Central memory CD8-positive, alpha-beta T cell (primary cell): ENCODE measurements around the gene C1orf141.
A peak's percentile ranks its signal among the peaks of the same experiment; 100 is the strongest.
"Not testable (repeated sequence)": the region's sequence is repeated elsewhere in the genome, so short reads cannot be mapped to it uniquely, and the experiment has no call there.

ENCODE experiments used
- ATAC-seq: fragments of 150-1000 bp; cut with Tn5 transposase; replicated peaks from 2 replicates; pipeline ENCODE4 v1.10.0; 2022; ENCODE audit warnings: mild to moderate bottlenecking, moderate FRiP score, moderate number of reproducible peaks; ENCODE audit not compliant: poor library complexity, severe bottlenecking; ENCODE audit errors: extremely low read depth
- DNase-seq, 2 donors: peaks; one replicate each; pipeline ENCODE4 v3.0.0; 2021; ENCODE audit warnings: low spot score in 2 of 2
- H3K27ac Mint-ChIP-seq: one replicate; pipeline ENCODE4 v1.8.0; 2022; ENCODE audit warnings: low read depth, mild to moderate bottlenecking, moderate library complexity, mixed read lengths
- H3K27me3 Mint-ChIP-seq: one replicate; pipeline ENCODE4 v1.8.0; 2022; ENCODE audit warnings: mixed read lengths
- H3K36me3 Mint-ChIP-seq: one replicate; pipeline ENCODE4 v1.8.0; 2022; ENCODE audit warnings: mild to moderate bottlenecking, moderate library complexity, mixed read lengths; ENCODE audit not compliant: insufficient read depth
- H3K4me1 Mint-ChIP-seq: one replicate; pipeline ENCODE4 v1.8.0; 2022; ENCODE audit warnings: mixed read lengths
- H3K4me3 Mint-ChIP-seq: one replicate; pipeline ENCODE4 v1.8.0; 2022; ENCODE audit warnings: mild to moderate bottlenecking, moderate library complexity, mixed read lengths
- H3K9me3 Mint-ChIP-seq: one replicate; pipeline ENCODE4 v1.8.0; 2022; ENCODE audit warnings: mixed read lengths

Gene C1orf141

DNA sequence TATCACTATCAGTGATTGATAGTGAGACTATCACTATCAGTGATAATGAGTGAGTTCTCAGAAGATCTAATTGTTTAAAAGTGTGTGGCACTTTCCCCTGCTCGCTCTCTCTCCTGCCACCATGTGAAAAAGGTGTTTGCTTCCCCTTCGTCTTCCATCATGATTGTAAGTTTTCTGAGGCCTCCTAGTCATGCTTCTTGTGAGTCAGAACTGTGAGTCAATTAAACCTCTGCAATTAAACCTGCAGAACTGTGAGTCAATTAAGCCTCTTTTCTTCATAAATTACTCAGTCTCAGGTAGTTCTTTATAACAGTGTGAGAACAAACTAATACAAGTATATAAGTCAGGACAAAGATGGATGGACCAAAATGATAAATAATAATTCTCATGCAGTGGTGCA is 24.5 kb upstream of the C1orf141 start:
- H3K36me3 Mint-ChIP-seq = peaks cover 2% of the 10 kb centered on the region
- no peaks in the 10 kb centered on the region for H3K9me3 Mint-ChIP-seq
- no peak overlapping the region for H3K4me3 Mint-ChIP-seq
- ATAC-seq (no peak), DNase-seq (no peak)
- no peak overlapping the region for H3K27ac Mint-ChIP-seq
- H3K4me1 Mint-ChIP-seq = peaks cover 5% of the 10 kb centered on the region
- H3K27me3 Mint-ChIP-seq = peaks cover 34% of the 10 kb centered on the region

DNA sequence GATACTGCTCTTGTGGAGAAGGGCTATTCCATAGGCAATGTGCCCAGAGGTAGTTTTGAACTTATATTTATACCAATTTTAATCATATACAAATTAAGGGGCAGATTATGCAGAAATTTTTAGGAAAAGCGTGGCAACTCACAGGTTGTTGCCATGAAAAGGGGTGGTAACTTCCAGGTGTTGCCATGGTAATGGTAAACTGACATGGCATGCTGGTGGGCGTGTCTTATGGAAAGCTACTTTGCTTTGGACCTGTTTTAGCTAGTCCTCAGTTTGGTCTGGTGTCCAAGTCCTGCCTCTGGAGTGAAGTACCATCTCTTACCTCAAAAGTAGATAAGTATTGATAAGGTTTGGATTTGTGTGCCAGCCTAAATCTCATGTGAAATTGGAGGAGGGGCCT is 23.6 kb upstream of the C1orf141 start:
- Mint-ChIP-seq H3K27ac (no peak overlapping the region), H3K9me3 (no peaks in the 10 kb centered on the region), H3K27me3 (peaks cover 42% of the 10 kb centered on the region), H3K4me3 (no peak overlapping the region), H3K4me1 (peaks cover 5% of the 10 kb centered on the region), H3K36me3 (peaks cover 2% of the 10 kb centered on the region)
- DNase-seq = no peak
- no peak for ATAC-seq

DNA sequence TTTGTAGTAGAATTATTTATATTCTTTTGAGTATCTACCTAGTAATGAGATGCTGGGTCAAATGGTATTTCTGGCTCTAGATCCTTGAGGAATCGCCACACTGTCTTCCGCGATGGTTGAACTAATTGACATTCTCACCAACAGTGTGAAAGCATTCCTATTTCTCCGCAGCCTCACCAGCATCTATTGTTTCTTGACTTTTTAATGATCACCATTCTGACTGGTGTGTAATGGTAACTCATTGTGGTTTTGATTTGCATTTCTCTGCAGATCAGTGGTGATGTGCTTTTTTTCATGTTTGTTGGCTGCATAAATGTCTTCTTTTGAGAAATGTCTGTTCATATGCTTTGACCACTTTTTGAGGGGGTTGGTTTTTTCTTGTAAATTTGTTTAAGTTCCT is 16.2 kb upstream of the C1orf141 start:
- Mint-ChIP-seq H3K27me3 (peaks cover 53% of the 10 kb centered on the region), H3K4me1 (peaks cover 10% of the 10 kb centered on the region), H3K9me3 (no peaks in the 10 kb centered on the region), H3K27ac (no peak overlapping the region), H3K36me3 (peaks cover 2% of the 10 kb centered on the region), H3K4me3 (no peak overlapping the region)
- no peak for DNase-seq
- no peak for ATAC-seq

DNA sequence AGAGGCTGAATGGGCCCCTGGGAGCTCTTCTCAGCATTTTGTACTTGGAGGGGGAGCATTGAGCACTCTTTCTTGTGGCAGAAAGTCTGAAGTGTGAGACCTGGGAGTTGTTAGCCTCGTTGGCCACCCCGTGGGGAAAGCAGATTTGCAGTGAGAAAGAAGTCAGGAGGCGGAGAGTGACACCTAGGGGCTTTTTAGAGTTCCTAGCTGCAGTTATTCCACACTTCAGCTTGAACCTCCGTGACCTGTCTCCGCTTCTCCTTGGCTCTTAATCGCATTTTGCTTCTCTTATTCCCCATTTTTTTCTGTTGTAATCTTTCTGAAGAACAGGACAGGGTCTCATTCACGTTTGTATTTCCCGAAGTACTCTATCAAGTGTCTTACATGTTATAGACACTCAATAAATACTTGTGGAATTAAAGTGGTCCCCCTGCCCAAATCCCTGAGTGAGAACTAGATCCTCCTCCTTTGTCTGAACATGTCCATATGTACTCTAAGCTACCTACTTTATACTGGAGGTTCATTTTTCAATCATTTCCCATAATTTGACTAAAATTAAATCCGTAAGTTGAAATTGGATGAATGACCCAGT is 14.5 kb upstream of the C1orf141 start:
- peak; percentile 22 to 28 for DNase-seq
- ATAC-seq = peak; percentile 70
- Mint-ChIP-seq H3K9me3 (no peaks in the 10 kb centered on the region), H3K4me1 (peaks cover 16% of the 10 kb centered on the region), H3K4me3 (no peak overlapping the region), H3K27me3 (peaks cover 36% of the 10 kb centered on the region), H3K27ac (no peak overlapping the region), H3K36me3 (peaks cover 2% of the 10 kb centered on the region)

DNA sequence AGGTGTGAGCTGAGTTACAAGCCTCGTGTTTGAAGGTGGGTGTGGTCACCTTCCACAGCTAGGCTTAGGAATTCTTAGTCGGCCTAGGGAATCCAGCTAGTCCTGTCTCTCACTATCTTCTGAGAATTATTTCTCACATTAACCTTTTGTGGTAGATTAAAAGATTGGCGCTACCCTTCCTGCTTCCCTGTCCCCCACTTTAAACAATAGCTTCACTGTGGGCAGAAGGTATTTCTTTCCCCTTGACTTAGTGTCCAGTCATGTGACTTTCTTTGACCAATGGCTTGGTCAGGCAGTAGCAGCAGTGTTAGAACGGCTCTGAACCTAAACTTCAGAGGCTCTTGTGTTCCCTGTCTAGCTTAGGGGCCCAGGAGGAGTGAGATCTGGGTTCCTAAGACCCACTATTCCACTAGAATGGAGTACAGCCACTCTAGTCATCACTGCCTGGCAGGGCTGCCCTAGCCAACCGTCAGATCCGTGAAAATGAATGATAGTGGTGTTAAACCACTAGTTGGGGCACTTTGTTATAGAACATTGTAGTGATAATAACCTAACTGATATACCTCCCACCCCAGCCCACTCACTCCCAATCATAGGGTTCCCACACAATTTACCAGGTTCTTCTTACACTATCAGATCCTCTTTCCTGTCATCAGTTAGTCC is 13.9 kb upstream of the C1orf141 start:
- DNase-seq (no peak), ATAC-seq (peak; percentile 14)
- no peak overlapping the region for H3K4me3 Mint-ChIP-seq
- peaks cover 2% of the 10 kb centered on the region for H3K36me3 Mint-ChIP-seq
- peaks cover 22% of the 10 kb centered on the region for H3K4me1 Mint-ChIP-seq
- no peak overlapping the region for H3K27ac Mint-ChIP-seq
- H3K9me3 Mint-ChIP-seq = no peaks in the 10 kb centered on the region
- H3K27me3 Mint-ChIP-seq = peaks cover 30% of the 10 kb centered on the region

DNA sequence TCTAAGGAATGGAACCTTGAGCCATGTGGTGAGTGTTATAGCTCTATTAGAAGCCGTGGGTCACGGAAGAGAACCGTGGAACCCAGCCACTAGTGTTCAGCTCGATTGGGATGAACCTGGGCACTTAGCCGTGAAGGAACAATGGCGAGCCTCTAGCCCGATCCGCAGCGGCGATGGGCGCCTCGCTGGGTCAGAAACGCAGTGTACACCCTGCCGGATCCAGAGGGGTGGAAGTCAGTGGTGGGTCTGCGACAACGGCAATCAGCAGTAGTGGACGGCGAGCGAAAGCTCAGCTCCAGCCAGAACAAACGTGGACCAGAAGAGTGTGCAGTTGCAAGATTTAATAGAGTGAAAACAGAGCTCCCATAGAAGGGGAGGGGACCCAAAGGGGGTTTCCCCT is 13.2 kb upstream of the C1orf141 start:
- not testable (repeated sequence) for H3K27ac Mint-ChIP-seq, H3K9me3 Mint-ChIP-seq, DNase-seq, ATAC-seq, H3K36me3 Mint-ChIP-seq, H3K4me3 Mint-ChIP-seq
- peaks cover 23% of the 10 kb centered on the region for H3K27me3 Mint-ChIP-seq
- peaks cover 28% of the 10 kb centered on the region for H3K4me1 Mint-ChIP-seq

DNA sequence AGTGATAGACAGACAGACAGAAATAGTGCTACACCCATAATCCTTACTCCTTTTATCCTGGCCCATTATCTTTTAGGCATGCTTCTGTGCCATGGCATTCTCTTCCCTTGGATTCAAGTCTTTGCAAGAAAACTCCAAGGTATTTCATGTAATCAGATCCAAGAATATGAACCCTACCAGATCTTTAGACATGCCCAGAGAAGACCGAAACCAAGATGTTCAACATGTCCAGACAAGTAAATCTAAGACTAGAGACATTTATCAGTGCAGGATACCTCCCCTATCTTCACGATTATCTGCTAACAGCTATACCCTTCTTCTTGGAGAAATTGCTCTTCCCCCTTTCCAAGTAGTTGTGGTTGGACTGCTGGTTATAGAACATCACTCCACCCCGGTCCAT is 11.8 kb upstream of the C1orf141 start:
- Mint-ChIP-seq H3K4me1 (peaks cover 36% of the 10 kb centered on the region), H3K9me3 (no peaks in the 10 kb centered on the region), H3K27me3 (peaks cover 10% of the 10 kb centered on the region), H3K4me3 (no peak overlapping the region), H3K27ac (no peak overlapping the region), H3K36me3 (peaks cover 2% of the 10 kb centered on the region)
- DNase-seq = no peak
- ATAC-seq = no peak

DNA sequence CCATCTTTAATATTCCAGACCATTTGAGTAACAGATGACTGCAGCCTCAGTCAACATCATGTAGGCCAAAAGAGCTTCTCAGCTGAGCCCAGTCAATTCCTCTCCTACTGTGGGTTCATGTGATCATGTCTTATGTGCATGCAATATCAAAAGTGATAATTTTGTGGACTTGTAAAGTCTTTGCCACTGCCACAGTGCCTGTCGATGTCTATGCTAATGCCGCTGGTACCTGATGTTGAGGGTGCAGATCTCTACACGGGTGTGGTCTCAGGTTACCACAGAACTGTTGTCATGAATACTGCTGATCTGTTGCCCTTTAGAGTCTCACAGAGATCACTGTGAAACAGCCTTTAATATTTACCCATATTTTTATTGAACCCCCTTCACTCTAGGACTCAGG is 11.3 kb upstream of the C1orf141 start:
- Mint-ChIP-seq H3K9me3 (no peaks in the 10 kb centered on the region), H3K27ac (no peak overlapping the region), H3K27me3 (peaks cover 10% of the 10 kb centered on the region), H3K36me3 (peaks cover 2% of the 10 kb centered on the region), H3K4me1 (peaks cover 37% of the 10 kb centered on the region), H3K4me3 (no peak overlapping the region)
- DNase-seq (no peak), ATAC-seq (no peak)

DNA sequence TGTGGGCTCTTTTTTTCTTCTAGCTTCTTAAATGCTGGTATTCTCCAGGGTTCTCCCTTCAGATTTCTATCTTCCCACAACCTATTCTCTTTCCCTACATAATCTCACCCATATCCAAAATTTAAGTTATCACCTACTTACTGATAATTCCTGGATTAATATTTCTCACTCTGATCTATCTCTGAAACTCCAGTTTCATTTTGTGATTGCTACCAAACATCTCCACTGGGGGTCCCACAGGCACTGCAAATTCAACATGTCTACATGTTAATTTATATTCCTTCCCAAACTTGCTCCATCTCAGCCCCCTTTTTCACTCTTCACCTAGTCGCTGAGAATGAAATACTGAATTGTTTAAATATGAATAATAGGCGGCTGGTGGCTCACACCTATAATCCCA is 9.9 kb upstream of the C1orf141 start:
- Mint-ChIP-seq H3K27me3 (no peaks in the 10 kb centered on the region), H3K4me3 (peak overlapping the region; percentile 0), H3K27ac (peak overlapping the region; percentile 17), H3K9me3 (no peaks in the 10 kb centered on the region), H3K4me1 (peaks cover 37% of the 10 kb centered on the region), H3K36me3 (no peaks in the 10 kb centered on the region)
- ATAC-seq = no peak
- DNase-seq = no peak

DNA sequence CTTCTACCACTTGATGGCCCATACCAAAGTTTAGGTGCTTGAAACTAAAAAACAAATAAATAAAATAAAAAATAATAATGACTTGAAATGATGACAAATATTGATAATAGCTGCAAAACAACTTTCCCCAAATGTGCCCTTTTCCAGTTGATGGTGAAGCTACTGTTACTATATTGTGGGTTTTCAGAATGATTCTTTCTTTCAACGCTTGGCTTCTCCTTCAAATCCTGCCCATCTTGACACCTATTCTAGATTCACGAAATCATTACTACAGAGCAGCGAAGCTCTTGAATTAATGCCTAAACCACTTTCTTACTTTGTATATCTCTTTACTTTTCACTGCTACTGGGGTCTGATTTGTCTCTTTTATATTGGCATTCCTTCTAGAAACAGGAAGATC is 9.2 kb upstream of the C1orf141 start:
- DNase-seq (no peak), ATAC-seq (no peak)
- no peak overlapping the region for H3K4me3 Mint-ChIP-seq
- H3K27me3 Mint-ChIP-seq = no peaks in the 10 kb centered on the region
- H3K36me3 Mint-ChIP-seq = no peaks in the 10 kb centered on the region
- no peaks in the 10 kb centered on the region for H3K9me3 Mint-ChIP-seq
- peaks cover 30% of the 10 kb centered on the region for H3K4me1 Mint-ChIP-seq
- no peak overlapping the region for H3K27ac Mint-ChIP-seq

DNA sequence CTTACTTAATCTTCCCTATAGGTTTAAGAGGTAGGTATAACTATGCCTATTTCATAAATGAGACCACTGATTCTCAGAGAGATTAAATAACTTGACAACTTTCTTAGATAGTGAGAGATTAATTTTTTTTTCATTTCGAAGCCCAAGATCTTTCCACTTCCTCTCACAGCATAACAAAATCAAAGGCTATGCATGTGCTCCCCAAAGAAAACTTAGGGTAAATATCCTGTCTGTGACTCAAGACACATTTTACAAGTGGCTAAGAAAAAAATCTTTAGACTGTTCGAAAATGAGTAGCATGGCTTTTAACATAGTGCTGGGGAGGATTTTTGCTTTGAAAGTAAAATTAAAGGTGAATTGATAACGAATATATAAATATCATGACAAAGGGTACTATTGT is 8.2 kb upstream of the C1orf141 start:
- H3K4me1 Mint-ChIP-seq = peaks cover 26% of the 10 kb centered on the region
- H3K36me3 Mint-ChIP-seq = no peaks in the 10 kb centered on the region
- no peak for DNase-seq
- no peaks in the 10 kb centered on the region for H3K27me3 Mint-ChIP-seq
- no peaks in the 10 kb centered on the region for H3K9me3 Mint-ChIP-seq
- H3K4me3 Mint-ChIP-seq = no peak overlapping the region
- H3K27ac Mint-ChIP-seq = peak overlapping the region; percentile 5
- peak; percentile 69 for ATAC-seq

DNA sequence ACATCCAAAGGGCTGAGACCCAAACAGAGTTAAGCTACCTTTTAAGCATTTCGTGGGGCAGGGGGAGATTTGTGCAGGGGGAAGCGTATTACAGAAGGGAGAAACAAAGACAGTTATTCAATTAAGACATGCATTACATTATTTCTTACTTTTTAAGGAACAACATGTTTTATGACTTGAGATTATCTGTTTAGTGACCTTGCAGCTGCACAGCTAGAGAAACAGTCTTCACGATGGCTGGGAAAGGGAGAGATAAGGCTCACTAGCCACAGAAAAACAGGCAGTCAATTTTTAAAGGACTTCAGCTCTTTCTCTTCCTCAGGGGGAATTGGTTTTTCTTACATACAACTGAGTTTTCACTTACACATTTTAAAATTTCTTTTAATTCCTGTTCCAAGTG is 7.1 kb upstream of the C1orf141 start:
- H3K9me3 Mint-ChIP-seq, H3K27ac Mint-ChIP-seq, ATAC-seq, DNase-seq, H3K4me3 Mint-ChIP-seq, H3K36me3 Mint-ChIP-seq, H3K27me3 Mint-ChIP-seq: not testable (repeated sequence)
- H3K4me1 Mint-ChIP-seq = peaks cover 26% of the 10 kb centered on the region

DNA sequence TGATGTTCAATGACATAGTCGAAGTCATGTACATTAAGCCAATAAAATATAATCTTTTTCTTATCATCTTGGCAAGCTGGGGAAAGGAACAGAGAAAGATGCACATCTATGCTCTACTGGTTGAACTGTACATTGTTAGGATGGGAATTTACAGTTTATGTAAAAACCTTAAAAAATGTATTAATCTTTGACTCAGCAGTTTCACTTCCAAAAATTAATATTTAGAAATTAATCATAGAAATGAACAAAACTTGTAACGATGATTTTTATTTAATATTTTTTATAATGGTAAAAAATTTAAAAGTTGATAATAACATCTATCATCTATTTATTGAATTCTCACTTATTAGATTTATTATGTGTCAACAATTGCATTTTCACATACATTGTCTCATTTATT is 5.7 kb upstream of the C1orf141 start:
- DNase-seq (no peak), ATAC-seq (no peak)
- H3K4me3 Mint-ChIP-seq = no peak overlapping the region
- H3K9me3 Mint-ChIP-seq = no peaks in the 10 kb centered on the region
- peaks cover 2% of the 10 kb centered on the region for H3K27me3 Mint-ChIP-seq
- H3K4me1 Mint-ChIP-seq = peaks cover 26% of the 10 kb centered on the region
- no peak overlapping the region for H3K27ac Mint-ChIP-seq
- H3K36me3 Mint-ChIP-seq = no peaks in the 10 kb centered on the region
